ENCODE measurements around the gene AK4.

AK4 gene

DNA sequence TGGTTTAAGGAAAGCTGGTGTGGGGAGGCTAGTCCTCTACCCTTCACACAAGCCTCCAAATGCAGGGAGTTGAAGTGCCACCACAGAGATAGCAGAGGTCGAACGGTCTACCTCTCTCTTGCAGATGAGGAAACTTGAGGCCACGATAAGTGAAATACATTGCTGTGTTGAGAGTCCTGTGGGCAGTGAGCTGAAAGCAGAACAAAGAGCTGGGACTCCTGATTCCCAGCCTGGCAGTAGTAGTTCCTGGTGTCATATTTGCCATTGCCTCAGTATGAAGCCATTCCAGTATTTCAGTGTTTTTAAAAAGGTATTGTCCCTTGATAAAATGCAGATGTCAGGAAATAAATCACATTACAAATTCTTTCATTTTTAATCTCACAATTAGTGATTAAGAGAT is 28.6 kb downstream of the AK4 start:
- no peak for DNase-seq (ENCODE audit: low read depth in 2 of 2)

GRCh38 chr1:65177457-65177856 is 29.5 kb downstream of the AK4 start:
- DNase-seq (ENCODE audit: low read depth in 2 of 2), result no peak

- no peak for DNase-seq (ENCODE audit: low read depth in 2 of 2)
These were observed 30.2 kb downstream of the AK4 start for GRCh38 chr1:65178235-65178634.

DNA sequence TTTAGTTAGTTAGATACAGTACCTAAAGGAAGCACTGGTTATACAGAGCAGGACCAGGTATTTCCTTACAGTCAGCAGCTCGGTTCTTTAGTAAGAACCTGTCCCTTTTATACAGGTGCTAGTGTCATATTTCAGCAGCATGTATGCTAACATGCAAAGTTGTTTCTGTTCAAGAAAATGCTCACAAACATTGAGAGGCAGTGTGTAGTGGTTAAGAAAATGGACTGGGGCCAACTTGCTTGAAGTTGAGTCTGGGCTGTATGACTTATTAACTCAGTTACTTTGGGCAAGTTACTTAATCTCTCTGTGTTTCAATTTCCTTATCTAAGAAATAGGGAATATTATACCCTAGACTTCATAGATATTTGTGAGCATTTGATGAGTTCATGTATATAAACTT is 31.1 kb downstream of the AK4 start:
- no peak for DNase-seq (ENCODE audit: low read depth in 2 of 2)

DNA sequence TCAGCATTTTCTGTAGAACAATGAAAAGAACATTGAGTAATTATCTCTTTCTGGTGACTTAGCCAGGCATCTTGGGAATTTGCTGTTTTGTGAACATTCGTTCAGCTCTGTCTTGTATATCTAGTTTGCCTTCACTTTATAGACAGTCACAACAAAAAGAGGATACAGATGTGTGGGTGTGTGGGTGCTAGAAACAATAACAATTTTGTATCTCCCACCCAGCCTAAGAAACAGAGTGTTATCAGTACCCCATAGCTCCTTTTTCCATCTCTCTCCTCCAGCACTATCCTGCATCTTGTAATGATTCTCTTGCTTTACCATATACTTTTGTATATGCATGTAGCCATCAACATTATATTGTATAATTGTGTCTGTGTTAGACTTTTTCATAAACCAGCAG is 33.0 kb downstream of the AK4 start:
- DNase-seq (ENCODE audit: low read depth in 2 of 2), result no peak

DNA sequence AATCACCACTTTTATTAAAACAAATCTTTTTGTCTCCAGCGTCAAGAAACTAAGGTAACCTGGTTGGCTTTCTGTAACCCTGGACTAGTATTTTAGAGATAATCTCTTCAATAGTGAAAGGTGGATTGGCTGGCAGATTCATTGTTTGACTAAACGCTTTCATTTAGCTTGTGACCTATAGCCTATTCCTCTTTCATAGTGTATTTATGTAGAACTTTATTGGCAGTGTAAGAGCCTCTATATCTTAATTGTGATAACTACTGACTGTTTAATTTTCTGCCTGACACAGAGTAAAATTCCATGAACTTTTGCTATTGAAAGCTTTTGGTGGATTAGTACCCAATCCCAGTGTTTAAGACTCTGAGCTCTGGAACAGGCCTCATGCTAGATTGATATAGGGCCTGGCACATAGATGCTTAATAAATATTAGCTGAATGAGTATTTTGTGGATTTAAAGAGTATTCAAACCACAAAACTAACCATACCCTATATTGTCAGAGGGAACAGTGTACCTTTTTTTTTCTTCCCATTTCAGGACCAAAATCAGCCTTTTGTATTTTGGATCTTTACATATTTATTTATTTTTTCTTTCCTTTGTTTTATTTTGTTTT is 34.8 kb downstream of the AK4 start:
- DNase-seq (ENCODE audit: low read depth in 2 of 2), result no peak

GRCh38 chr1:65189576-65190115 is 41.6 kb downstream of the AK4 start:
- DNase-seq (ENCODE audit: low read depth in 2 of 2), result no peak

- DNase-seq (ENCODE audit: low read depth in 2 of 2), result no peak
These were observed 42.2 kb downstream of the AK4 start for GRCh38 chr1:65190229-65190628.

GRCh38 chr1:65193129-65193695 is 45.2 kb downstream of the AK4 start:
- no peak for DNase-seq (ENCODE audit: low read depth in 2 of 2)

DNA sequence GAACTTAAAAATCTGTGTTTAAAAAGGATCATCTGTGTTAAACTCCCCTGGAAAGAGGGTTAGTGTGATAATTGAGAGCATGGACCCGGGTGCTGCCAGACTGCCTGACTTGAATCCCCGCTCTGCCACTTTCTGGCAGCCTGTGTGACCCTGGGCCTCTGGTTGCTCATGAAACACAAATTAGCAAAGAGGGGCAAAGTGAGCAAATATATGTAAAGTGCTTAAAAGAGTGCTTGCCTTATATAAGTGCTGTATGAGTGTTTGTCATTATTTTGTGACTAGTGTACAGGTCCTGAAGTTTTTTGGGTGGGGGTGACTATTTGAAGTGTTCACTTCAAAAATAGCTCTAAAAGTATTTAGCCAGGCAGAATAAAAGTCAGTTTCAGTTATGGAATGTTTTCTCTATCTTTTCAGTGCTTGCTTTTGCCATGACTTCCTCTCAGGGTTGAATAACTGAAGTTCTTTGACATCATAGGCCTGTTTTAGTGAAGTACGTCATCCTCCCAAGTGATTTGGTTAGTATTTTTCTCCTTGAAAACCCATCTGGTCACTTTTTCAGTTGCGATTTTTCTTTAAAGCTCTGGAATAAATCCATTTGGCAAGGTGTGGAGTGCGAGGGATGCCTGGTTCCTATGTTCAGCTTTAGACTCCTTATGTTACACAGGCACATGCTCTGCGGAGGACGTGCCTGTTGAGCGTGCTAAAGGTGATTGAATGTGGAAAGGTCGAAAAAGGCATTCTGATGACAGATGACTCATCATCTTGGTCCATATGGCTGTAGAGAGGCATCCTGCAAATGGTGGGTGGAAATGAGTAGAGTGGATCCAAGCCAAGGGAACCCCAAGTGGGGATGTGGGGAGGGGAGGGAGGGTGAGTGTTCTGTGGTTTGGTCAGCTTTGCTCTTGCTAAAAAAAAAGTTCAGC is 47.8 kb downstream of the AK4 start:
- DNase-seq (ENCODE audit: low read depth in 2 of 2), result no peak

GRCh38 chr1:65196926-65197325 is 48.9 kb downstream of the AK4 start:
- no peak for DNase-seq (ENCODE audit: low read depth in 2 of 2)

DNA sequence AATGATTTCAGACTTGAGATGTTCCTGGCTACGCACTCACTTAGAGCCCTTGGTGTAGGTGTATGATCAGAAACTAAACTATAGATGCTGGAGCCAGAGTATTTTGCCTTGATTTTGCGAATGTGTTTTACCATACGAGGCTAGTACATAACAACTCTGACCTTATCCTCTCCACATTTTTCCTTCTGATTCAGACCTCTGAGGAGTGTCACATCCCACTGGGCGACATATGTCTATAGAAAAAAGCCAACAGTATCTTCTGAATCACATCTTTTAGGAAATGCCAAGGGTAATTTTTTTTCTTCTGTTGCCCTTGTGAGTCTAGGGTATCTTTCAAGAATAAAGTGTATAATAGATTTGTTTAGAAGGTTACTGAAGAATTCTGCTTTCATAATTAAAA is 49.6 kb downstream of the AK4 start:
- no peak for DNase-seq (ENCODE audit: low read depth in 2 of 2)

- DNase-seq (ENCODE audit: low read depth in 2 of 2), result no peak
These were observed 50.1 kb downstream of the AK4 start for GRCh38 chr1:65198096-65198495.

GRCh38 chr1:65200411-65200810 is 52.4 kb downstream of the AK4 start:
- DNase-seq (ENCODE audit: low read depth in 2 of 2), result no peak

DNA sequence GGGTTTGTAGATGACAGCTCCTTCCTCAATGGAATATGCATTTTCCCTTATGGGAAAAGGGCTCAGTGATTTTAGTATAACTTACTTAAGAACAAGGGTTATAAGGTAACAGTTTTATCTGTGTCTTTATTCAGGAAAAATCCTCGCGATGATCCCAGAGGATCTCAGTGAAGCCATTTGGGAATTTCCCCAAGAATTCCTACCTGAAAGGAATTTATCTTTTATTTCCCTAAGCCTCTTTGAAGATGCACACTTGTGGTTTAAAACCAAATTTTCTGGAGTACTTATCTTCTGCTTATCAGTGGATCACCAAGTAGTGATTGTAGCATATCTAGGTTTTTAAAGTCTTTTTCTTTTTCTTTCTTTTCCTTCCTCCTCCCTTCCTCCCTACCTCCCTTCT is 58.8 kb downstream of the AK4 start:
- no peak for DNase-seq (ENCODE audit: low read depth in 2 of 2)

- DNase-seq (ENCODE audit: low read depth in 2 of 2), result no peak
These were observed 59.3 kb downstream of the AK4 start for GRCh38 chr1:65207317-65207716.

DNA sequence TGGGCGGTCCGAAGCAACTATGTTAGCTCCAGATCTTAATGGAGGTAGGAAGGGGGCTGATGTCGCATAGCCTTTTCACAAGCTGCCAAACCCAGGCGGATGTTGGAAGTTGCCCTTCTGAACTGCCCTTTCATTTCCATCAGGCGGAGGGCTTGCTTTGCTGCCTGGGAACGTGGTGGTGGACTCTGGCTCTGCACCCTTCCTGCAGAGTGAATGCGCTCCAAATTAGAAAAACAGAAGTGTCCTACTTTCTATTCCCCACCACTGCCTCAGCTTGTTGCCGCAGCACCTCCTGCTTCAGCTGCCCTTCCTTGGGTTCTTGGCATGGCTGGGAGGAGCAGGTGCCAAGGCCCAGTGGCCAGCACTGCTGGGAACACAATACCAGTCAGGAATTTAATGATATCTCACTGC is 60.6 kb downstream of the AK4 start:
- no peak for DNase-seq (ENCODE audit: low read depth in 2 of 2)

GRCh38 chr1:65209005-65209885 is 61.2 kb downstream of the AK4 start:
- no peak for DNase-seq (ENCODE audit: low read depth in 2 of 2)

DNA sequence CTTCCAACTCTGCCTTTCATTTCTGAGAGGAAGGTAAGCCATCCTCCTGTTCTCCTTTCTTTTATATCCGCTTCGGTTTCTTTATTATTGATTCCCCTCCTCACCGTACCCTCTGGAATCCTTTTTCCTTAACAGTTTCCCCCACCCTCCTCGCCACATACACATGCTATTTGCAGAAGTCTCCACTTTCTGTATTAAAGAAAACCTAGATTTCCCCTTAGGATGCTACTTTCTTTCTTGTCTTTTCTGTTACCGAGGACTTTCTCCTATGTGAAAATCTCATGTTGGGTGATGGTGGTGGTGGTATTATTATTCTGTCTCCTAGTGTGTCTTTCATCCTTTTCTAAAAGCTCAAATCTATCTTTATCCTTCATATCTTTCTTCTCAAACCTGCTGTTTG is 62.3 kb downstream of the AK4 start:
- no peak for DNase-seq (ENCODE audit: low read depth in 2 of 2)

- no peak for DNase-seq (ENCODE audit: low read depth in 2 of 2)
These were observed 63.3 kb downstream of the AK4 start for GRCh38 chr1:65211331-65211730.

DNA sequence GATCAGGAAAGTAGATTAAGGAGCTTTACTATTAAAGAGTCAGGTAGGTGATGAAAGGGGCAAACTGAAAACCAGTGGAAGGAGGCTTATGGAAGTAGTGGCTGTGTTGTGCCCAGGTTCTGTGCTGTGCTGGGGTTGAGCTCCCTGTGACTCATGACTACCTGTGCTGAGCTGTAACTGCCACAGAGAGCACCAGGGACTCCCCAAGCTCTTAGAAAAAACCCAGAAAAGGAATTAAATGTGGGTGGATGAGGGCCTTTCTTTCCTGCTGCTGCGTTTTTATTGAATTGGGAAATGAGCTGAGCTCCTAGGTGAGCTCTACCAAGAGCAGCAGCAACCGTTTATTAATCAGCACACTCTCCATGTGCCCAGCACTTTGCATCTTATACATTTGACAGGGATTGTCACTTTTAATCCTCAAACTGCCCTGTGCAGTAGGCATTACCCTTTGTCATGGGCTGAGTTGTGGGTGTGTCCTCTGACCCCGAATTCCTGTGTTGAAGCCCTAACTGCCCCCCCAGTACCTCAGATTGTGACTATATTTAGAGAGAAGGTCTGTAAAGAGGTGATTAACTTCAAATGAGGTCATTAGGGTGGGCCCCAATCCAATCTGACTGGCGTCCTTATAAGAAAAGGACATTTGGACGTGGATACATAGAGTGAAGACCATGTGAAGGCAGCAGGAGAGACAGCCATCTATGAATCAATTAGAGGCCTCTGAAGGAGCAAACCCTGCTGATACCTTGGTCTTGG is 65.4 kb downstream of the AK4 start:
- peak in 1 of 2 donors; percentile 5 for DNase-seq (ENCODE audit: low read depth in 2 of 2)
